HG02885 (cell line): ENCODE measurements around the gene LRRC46.

Experiments used
- ATAC-seq: cut with Tn5 transposase; IDR thresholded peaks from one replicate; pipeline ENCODE4 v1.9.1; 2021; ENCODE audit warnings: mild to moderate bottlenecking; ENCODE audit not compliant: unreplicated experiment, poor library complexity

LRRC46 gene

GRCh38 chr17:47808036-47808829 lies 23.2 kb upstream of the LRRC46 start:
- no peak for ATAC-seq

DNA sequence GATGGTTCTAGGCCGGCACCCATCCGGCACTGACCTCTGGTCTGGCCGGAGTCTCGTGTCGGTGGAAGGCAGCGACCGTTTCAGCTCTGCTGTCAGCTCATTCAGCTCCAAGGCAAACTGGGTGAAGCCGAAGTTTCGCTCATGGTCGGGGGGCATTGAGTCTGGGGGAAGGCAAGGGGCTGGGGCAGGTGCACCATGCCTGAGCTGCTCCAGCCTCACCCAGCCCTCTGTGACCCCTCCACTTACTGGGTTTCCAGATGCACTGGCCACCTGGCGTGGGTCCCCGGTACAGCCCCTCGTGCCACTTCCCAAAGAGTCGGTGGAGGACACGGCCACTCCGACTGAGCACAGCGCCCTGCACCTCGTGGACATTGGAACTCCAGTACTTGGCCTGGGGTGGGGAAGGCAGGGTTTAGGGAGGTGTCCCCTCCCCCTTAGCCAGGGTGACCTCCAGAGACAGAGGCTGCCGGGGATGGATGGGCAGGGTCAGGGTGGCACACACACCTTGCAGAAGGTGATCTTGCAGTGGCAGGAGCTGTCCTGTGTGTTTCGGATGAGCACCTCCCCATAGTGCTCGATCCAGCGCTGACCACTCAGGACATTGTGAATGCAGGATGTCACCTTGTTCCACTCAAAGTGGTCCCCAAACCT lies 22.5 kb upstream of the LRRC46 start:
- ATAC-seq, result no peak

- ATAC-seq, result no peak
Measured at GRCh38 chr17:47810200-47810821, 21.2 kb upstream of the LRRC46 start.

- no peak for ATAC-seq
Measured at GRCh38 chr17:47810901-47811635, 20.4 kb upstream of the LRRC46 start.

- ATAC-seq, result no peak
Measured at GRCh38 chr17:47811709-47812108, 19.8 kb upstream of the LRRC46 start.

DNA sequence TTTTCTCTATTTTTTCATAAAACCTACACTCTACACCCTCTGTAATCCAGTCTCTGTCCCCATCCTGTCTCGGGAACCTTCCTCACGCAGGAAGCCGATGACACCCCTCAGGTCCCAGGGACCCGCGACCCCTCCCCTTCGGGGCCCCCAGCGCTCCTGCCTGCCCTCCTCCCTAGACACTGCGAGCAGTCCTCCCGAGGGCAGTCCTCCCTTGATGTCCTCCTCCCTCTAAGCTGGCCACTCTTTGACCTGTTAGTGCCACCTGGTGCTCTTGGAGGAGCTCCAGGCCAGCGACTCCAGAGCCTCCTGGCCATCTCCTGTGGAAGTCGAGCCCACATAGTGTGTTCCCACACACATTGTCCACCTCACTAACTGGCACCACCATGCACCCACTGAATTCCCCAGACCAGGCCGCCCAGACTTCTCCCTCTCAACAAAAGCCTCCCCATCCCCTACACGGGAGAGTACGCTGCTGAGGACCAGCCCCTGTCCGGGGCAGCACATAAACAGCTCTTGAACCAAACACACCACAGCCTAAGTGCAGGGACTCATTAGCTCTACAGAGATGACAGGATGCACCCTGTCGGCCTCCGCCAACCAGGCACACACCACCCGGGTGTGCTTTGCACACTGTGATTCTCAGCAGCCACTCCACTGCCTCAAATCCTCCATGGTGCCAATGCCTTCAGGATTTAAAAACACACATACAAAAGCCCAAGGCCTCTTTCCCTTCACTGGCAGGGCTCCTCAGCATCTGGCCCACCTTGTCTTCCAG lies 19.1 kb upstream of the LRRC46 start:
- ATAC-seq, result no peak

- ATAC-seq, result no peak
Measured at GRCh38 chr17:47813077-47813476, 18.4 kb upstream of the LRRC46 start.

DNA sequence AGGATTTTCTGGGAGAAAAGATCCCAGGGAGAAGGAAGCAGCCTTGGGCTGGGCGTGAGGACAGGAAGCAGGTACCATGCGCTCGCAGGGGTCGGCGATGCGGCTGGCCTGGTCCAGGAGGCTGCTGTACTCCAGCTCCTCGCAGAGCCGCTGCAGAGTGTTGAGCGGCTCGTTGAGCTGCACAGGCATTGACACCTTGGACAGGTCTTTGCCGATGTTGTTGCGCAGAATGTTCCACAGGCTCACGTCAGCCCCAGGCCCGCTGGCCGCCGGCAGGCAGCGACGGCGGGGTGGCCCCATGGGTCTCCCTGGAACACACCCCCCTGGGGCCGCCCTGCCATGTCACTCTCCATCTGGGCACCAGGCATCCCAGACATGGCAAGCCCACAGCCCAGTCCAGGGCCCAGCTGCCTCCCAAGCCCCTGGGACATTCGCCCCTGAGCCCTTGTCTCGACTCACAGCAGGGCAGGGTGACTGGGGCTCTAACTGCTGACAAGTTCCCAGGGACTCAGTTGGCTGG lies 17.9 kb upstream of the LRRC46 start:
- no peak for ATAC-seq

DNA sequence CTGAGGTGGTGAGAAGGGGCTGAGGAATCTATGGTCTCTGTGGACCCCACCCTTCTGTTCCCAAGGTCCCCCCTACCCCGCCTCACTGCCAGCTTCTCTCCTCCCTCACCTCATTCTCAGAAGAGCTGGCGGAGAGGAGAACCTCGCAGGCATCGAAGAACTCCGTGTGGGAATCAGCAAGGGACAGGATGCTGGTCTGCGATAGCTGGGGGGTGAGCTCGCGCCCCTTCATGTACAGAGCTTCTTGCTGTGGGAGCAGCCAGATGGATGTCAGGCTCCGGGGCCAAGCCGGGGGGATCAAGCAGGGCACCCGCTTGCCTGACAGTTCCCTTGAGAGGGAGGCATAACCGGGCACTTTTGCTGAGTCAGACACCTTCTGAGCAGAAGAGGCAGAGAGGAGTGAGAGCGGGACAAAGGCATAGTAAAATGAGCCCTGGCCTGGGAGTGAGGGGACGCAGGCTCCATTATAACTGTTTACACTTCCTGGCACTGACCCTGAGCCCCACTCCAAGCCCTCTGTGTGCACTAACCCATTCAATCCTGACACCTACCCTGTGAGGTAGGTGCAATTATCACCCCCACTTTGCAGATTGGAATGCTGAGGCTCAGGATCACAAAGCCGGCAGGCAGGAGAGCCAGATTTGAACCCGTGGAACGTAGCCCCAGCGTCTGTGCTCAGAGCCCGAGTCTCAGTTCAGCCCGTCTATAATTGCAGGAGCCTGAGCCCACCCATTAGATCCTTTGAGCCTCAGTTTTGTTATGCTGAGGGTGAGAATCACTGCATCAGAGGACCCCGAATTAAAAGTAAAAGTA lies 16.2 kb upstream of the LRRC46 start:
- ATAC-seq, result no peak

- ATAC-seq, result no peak
Measured at GRCh38 chr17:47816111-47816735, 15.2 kb upstream of the LRRC46 start.

GRCh38 chr17:47816947-47817346 lies 14.5 kb upstream of the LRRC46 start:
- no peak for ATAC-seq

- no peak for ATAC-seq
Measured at GRCh38 chr17:47818002-47818695, 13.3 kb upstream of the LRRC46 start.

- no peak for ATAC-seq
Measured at GRCh38 chr17:47819475-47819874, 12.0 kb upstream of the LRRC46 start.

GRCh38 chr17:47820033-47820789 lies 11.3 kb upstream of the LRRC46 start:
- no peak for ATAC-seq

GRCh38 chr17:47821031-47821423 lies 10.4 kb upstream of the LRRC46 start:
- ATAC-seq, result no peak

GRCh38 chr17:47821424-47822391 lies 9.8 kb upstream of the LRRC46 start, which contains the start of gene OSBPL7:
TSS of gene OSBPL7 (minus strand) at chr17:47821794. CDS start at chr17:47820278, 1,516 bp downstream.
- peak; percentile 91 for ATAC-seq
